ENCODE data around the gene TCEA2.

The TCEA2 gene

DNA sequence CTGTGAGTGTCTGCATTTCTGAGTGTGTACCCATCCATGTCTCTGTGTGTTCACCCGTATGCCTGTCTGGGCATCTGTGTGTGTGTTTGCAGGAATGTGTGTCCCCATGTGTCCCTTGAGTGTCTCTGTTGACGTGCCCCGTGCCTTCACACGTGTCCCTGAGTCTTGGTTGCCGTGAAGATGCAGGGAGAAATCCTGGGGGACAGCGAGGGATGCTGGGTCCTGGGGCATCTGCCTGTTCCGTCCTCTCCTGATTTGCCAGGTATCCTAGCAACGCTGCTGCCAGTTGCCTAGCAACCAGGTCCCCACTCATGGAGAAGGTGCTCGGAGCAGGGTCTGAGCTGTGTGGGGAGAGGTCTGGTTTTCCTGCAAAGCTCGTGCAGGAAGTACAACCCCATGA is 27.2 kb downstream of the TCEA2 start:
- TF ChIP-seq CTCF (IDR thresholded peaks at IDR 0.05; ENCODE audit: insufficient read depth, low read length, poor library complexity, severe bottlenecking) (no peak), EZH2phosphoT487 (conservative IDR thresholded peaks at IDR 0.05; ENCODE audit: low read length) (no peak)
- no peaks in the 10 kb centered on the region for H3K27me3 ChIP-seq (ENCODE audit: low read length)
- no peaks in the 10 kb centered on the region for H3K79me2 ChIP-seq (ENCODE audit: insufficient read depth, low read length)
- no peak overlapping the region for H3K4me3 ChIP-seq (ENCODE audit: insufficient read depth, low read length, poor library complexity, severe bottlenecking)
- no peaks in the 10 kb centered on the region for H3F3A ChIP-seq (ENCODE audit: insufficient read depth)
- H3K36me3 ChIP-seq (ENCODE audit: low read length), result no peaks in the 10 kb centered on the region
- H3K27ac ChIP-seq (ENCODE audit: low read depth, low read length), result no peak overlapping the region
- no peaks in the 10 kb centered on the region for H3K9me3 ChIP-seq (ENCODE audit: insufficient read depth, low read length)
- H3K4me2 ChIP-seq (ENCODE audit: low read depth, low read length, poor library complexity, severe bottlenecking), result no peak overlapping the region
- H3K9me2 ChIP-seq (replicated peaks; ENCODE audit: insufficient read depth, low read length), result no peaks in the 10 kb centered on the region
- H4K20me1 ChIP-seq (ENCODE audit: low read depth, low read length), result no peaks in the 10 kb centered on the region
- no peak overlapping the region for H2AFZ ChIP-seq (ENCODE audit: low read depth, low read length, severe bottlenecking)
- no peak overlapping the region for H3K9ac ChIP-seq (ENCODE audit: low read length)

- H2AFZ ChIP-seq (ENCODE audit: low read depth, low read length, severe bottlenecking), result no peak overlapping the region
- no peaks in the 10 kb centered on the region for H3F3A ChIP-seq (ENCODE audit: insufficient read depth)
- H3K4me2 ChIP-seq (ENCODE audit: low read depth, low read length, poor library complexity, severe bottlenecking), result no peak overlapping the region
- no peak overlapping the region for H3K4me3 ChIP-seq (ENCODE audit: insufficient read depth, low read length, poor library complexity, severe bottlenecking)
- no peaks in the 10 kb centered on the region for H3K27me3 ChIP-seq (ENCODE audit: low read length)
- no peaks in the 10 kb centered on the region for H3K79me2 ChIP-seq (ENCODE audit: insufficient read depth, low read length)
- H4K20me1 ChIP-seq (ENCODE audit: low read depth, low read length), result no peaks in the 10 kb centered on the region
- no peak for TF ChIP-seq CTCF (IDR thresholded peaks at IDR 0.05; ENCODE audit: insufficient read depth, low read length, poor library complexity, severe bottlenecking)
- TF ChIP-seq EZH2phosphoT487 (conservative IDR thresholded peaks at IDR 0.05; ENCODE audit: low read length), result no peak
- no peaks in the 10 kb centered on the region for H3K36me3 ChIP-seq (ENCODE audit: low read length)
- H3K9me3 ChIP-seq (ENCODE audit: insufficient read depth, low read length), result no peaks in the 10 kb centered on the region
- H3K9me2 ChIP-seq (replicated peaks; ENCODE audit: insufficient read depth, low read length), result no peaks in the 10 kb centered on the region
- H3K9ac ChIP-seq (ENCODE audit: low read length), result no peak overlapping the region
- H3K27ac ChIP-seq (ENCODE audit: low read depth, low read length), result no peak overlapping the region
Measured at GRCh38 chr20:64091340-64091739, 28.3 kb downstream of the TCEA2 start.

GRCh38 chr20:64091770-64092169 is 28.8 kb downstream of the TCEA2 start:
- Histone ChIP-seq H3K9me3 (ENCODE audit: insufficient read depth, low read length) (no peaks in the 10 kb centered on the region), H3K4me3 (ENCODE audit: insufficient read depth, low read length, poor library complexity, severe bottlenecking) (no peak overlapping the region), H3K79me2 (ENCODE audit: insufficient read depth, low read length) (no peaks in the 10 kb centered on the region), H3K36me3 (ENCODE audit: low read length) (no peaks in the 10 kb centered on the region), H3K9ac (ENCODE audit: low read length) (no peak overlapping the region), H3K9me2 (replicated peaks; ENCODE audit: insufficient read depth, low read length) (no peaks in the 10 kb centered on the region), H2AFZ (ENCODE audit: low read depth, low read length, severe bottlenecking) (no peak overlapping the region), H4K20me1 (ENCODE audit: low read depth, low read length) (no peaks in the 10 kb centered on the region), H3K27ac (ENCODE audit: low read depth, low read length) (no peak overlapping the region), H3F3A (ENCODE audit: insufficient read depth) (no peaks in the 10 kb centered on the region), H3K27me3 (ENCODE audit: low read length) (no peaks in the 10 kb centered on the region), H3K4me2 (ENCODE audit: low read depth, low read length, poor library complexity, severe bottlenecking) (no peak overlapping the region)
- no peak for TF ChIP-seq EZH2phosphoT487 (conservative IDR thresholded peaks at IDR 0.05; ENCODE audit: low read length)
- no peak for TF ChIP-seq CTCF (IDR thresholded peaks at IDR 0.05; ENCODE audit: insufficient read depth, low read length, poor library complexity, severe bottlenecking)
